ENCODE measurements around the gene APOC4. TPM values are rescaled to one million over a fixed set of nuclear protein-coding genes. Genes with fewer than 3 reads are reported as not detected.
"Not testable (repeated sequence)": the region's sequence is repeated elsewhere in the genome, so short reads cannot be mapped to it uniquely, and the experiment has no call there.

APOC4 gene
- total RNA-seq, 1 experiment from 2014 or later = not detected

GRCh38 chr19:44969437-44969836 is 27.4 kb downstream of the APOC4 start:
- ChIA-PET RAD21 (ENCODE audit: low non-redundant PET in 1 of 2, low total read pairs in 2 of 2, uncharacterized antibody in 2 of 2, unreplicated experiment in 2 of 2) (no interaction called here), CTCF (no interaction called here), POLR2A (no interaction called here)
- BruUV-seq (replicated peaks) = no TSS peak
- DNase-seq (ENCODE audit: low read depth, low spot score) = no peak
- intact Hi-C loops (cut with micrococcal nuclease) = no loop called here
- Histone ChIP-seq H4K20me1 (ENCODE audit: insufficient read depth) (no peaks in the 10 kb centered on the region), H3K36me3 (ENCODE audit: control insufficient read depth in 1 of 2, insufficient read depth in 2 of 2, low read length in 2 of 2) (peaks cover 15 to 26% of the 10 kb centered on the region in 2 experiments; a peak in 3 of 4 replicates), H3K9me2 (ENCODE audit: insufficient read depth) (no peaks in the 10 kb centered on the region), H3K4me1 (ENCODE audit: control insufficient read depth in 1 of 2, insufficient read depth in 2 of 2, low read length in 2 of 2) (no peaks in the 10 kb centered on the region), H3K4me2 (ENCODE audit: low read length) (no peak overlapping the region), H3K9me3 (ENCODE audit: control insufficient read depth in 1 of 2, insufficient read depth in 1 of 2, low read depth in 1 of 2, low read length in 2 of 2) (no peaks in the 10 kb centered on the region), H2AFZ (ENCODE audit: low read depth, low read length, poor library complexity, severe bottlenecking) (no peak overlapping the region), H3K4me3 (replicated peaks in 1 of 2; ENCODE audit: low read depth in 1 of 2, low read length in 2 of 2) (no peak overlapping the region), H3K27ac (ENCODE audit: low read depth, low read length) (no peak overlapping the region), H3K9ac (ENCODE audit: low read length) (no peak overlapping the region), H3K79me2 (ENCODE audit: insufficient read depth, low read length) (0 out of 2 replicates have a peak, but pooled peaks cover 7% of the 10 kb centered on the region), H3K27me3 (ENCODE audit: insufficient read depth, low read length) (no peaks in the 10 kb centered on the region)
- TF ChIP-seq SIN3A (IDR thresholded peaks at IDR 0.05; ENCODE audit: low read depth) (no peak), ELF1 (IDR thresholded peaks at IDR 0.05; ENCODE audit: borderline replicate concordance, low read depth) (no peak), MAX (IDR thresholded peaks at IDR 0.05) (no peak), YY1 (IDR thresholded peaks at IDR 0.05; ENCODE audit: extremely low read depth, insufficient replicate concordance, low read depth, low read length) (no peak), SP1 (IDR thresholded peaks at IDR 0.05; ENCODE audit: low read depth) (no peak), CEBPB (IDR thresholded peaks at IDR 0.05; ENCODE audit: low read depth) (no peak), RAD21 (IDR thresholded peaks at IDR 0.05; ENCODE audit: low read depth) (no peak), JUND (IDR thresholded peaks at IDR 0.05) (no peak), EZH2phosphoT487 (IDR thresholded peaks at IDR 0.05; ENCODE audit: borderline replicate concordance) (no peak)
- TF ChIP-seq, protein P1, sequence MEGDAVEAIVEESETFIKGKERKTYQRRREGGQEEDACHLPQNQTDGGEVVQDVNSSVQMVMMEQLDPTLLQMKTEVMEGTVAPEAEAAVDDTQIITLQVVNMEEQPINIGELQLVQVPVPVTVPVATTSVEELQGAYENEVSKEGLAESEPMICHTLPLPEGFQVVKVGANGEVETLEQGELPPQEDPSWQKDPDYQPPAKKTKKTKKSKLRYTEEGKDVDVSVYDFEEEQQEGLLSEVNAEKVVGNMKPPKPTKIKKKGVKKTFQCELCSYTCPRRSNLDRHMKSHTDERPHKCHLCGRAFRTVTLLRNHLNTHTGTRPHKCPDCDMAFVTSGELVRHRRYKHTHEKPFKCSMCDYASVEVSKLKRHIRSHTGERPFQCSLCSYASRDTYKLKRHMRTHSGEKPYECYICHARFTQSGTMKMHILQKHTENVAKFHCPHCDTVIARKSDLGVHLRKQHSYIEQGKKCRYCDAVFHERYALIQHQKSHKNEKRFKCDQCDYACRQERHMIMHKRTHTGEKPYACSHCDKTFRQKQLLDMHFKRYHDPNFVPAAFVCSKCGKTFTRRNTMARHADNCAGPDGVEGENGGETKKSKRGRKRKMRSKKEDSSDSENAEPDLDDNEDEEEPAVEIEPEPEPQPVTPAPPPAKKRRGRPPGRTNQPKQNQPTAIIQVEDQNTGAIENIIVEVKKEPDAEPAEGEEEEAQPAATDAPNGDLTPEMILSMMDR (IDR thresholded peaks at IDR 0.05 in 2 of 3, conservative IDR thresholded peaks at IDR 0.05 in 1 of 3; ENCODE audit: borderline replicate concordance in 1 of 3, insufficient read depth in 1 of 3, low read depth in 2 of 3, low read length in 2 of 3) = no peak
- TF ChIP-seq, protein P2, sequence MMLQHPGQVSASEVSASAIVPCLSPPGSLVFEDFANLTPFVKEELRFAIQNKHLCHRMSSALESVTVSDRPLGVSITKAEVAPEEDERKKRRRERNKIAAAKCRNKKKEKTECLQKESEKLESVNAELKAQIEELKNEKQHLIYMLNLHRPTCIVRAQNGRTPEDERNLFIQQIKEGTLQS (IDR thresholded peaks at IDR 0.05) = no peak
- no peak for ATAC-seq

DNA sequence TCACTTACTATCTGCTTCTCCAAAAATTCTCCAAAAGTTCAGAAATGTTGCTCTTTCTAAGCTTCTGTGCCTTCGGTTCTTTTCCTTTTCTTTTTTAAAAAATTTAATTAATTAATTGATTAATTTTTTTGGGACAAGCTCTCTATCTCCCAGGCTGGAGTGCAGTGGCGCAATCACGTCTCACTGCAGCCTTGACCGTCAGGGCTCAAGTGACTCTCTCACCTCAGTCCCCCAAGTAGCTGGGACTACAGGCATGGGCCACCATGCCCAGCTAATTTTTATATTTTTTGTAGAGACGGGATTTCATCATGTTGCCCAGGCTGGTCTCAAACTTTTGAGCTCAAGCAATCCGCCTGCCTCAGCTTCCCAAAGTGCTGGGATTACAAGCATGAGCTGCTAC is 29.4 kb downstream of the APOC4 start:
- H3K9me3 ChIP-seq (ENCODE audit: control insufficient read depth in 1 of 2, insufficient read depth in 1 of 2, low read depth in 1 of 2, low read length in 2 of 2); H3K4me2 ChIP-seq (ENCODE audit: low read length); H3K4me1 ChIP-seq (ENCODE audit: control insufficient read depth in 1 of 2, insufficient read depth in 2 of 2, low read length in 2 of 2); ATAC-seq; H3K27ac ChIP-seq (ENCODE audit: low read depth, low read length); CTCF ChIA-PET; H4K20me1 ChIP-seq (ENCODE audit: insufficient read depth); BruUV-seq (replicated peaks); H3K9ac ChIP-seq (ENCODE audit: low read length); H3K27me3 ChIP-seq (ENCODE audit: insufficient read depth, low read length); H3K9me2 ChIP-seq (ENCODE audit: insufficient read depth); POLR2A ChIA-PET; H3K4me3 ChIP-seq (replicated peaks in 1 of 2; ENCODE audit: low read depth in 1 of 2, low read length in 2 of 2); H3K79me2 ChIP-seq (ENCODE audit: insufficient read depth, low read length); DNase-seq (ENCODE audit: low read depth, low spot score); H2AFZ ChIP-seq (ENCODE audit: low read depth, low read length, poor library complexity, severe bottlenecking); intact Hi-C loops (cut with micrococcal nuclease): not testable (repeated sequence)
- peaks cover 26 to 31% of the 10 kb centered on the region in 2 experiments; a peak in 3 of 4 replicates for H3K36me3 ChIP-seq (ENCODE audit: control insufficient read depth in 1 of 2, insufficient read depth in 2 of 2, low read length in 2 of 2)
- RAD21 ChIA-PET (ENCODE audit: low non-redundant PET in 1 of 2, low total read pairs in 2 of 2, uncharacterized antibody in 2 of 2, unreplicated experiment in 2 of 2) = interaction anchor here in 1 of 2 experiments (0.7 kb wide), 1 partner anchor 181 kb away, joined by 3 read pairs; no protein-coding TSS in a partner anchor

Data from HCT116 (cell line).